Spleen (tissue), 7 donors: Measurements from ENCODE around the gene STAP2.

ENCODE experiments used
- POLR2A ChIP-seq, 3 donors: fragments of 450-650 bp; IDR thresholded peaks; one replicate each; pipeline ENCODE4 v1.5.1; 2017; ENCODE audit warnings: antibody characterized with exemption in 3 of 3, mild to moderate bottlenecking in 1 of 3
- TF ChIP-seq, protein P1 (sequence below), 11 experiments: fragments of 200-600 bp in 7 of 11; fragments of 450-650 bp in 4 of 11; sonication (generic) in 4 of 11; IDR thresholded peaks in 8 of 11; conservative IDR thresholded peaks in 3 of 11; 1 replicate in 7 of 11; 2 replicates in 4 of 11; pipeline versions ENCODE4 v1.4.0 to v1.8.0; 2016 to 2021; ENCODE audit warnings: antibody characterized with exemption in 11 of 11, inconsistent platforms in 4 of 11, mild to moderate bottlenecking in 1 of 11
- donor health status: DM: no; HTN: no; CAD: no; lungs with moderate emphysema.
- donor health status: DM: no; HTN: no; CAD: no.
- donor health status: DM: no; HTN: no; CAD: no.

DNA sequence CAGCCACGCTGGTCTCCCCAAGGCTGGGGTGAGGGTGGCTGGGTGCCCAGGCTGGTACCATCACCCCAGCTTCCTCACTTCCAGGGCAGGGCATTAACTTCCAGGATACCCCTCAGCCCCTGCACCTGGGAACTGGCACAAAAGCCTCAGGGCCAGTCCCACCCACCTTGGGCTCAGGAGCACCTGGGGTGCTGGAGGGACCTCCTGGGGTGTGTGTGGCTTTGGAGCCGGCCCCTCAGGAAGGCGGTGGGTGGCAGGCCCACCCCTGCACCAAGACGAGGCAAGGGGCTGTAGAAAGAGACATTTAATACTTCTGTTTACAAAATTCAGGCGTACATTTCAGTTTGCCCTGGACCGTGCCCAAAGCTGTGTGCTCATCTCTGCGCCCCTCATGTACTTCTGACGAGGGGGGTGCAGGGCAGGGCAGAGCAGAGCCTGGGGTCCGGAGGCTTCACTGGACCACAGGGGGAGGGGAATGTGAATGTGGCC, 21.5 kb upstream of the STAP2 start:
- TF ChIP-seq, protein P1, sequence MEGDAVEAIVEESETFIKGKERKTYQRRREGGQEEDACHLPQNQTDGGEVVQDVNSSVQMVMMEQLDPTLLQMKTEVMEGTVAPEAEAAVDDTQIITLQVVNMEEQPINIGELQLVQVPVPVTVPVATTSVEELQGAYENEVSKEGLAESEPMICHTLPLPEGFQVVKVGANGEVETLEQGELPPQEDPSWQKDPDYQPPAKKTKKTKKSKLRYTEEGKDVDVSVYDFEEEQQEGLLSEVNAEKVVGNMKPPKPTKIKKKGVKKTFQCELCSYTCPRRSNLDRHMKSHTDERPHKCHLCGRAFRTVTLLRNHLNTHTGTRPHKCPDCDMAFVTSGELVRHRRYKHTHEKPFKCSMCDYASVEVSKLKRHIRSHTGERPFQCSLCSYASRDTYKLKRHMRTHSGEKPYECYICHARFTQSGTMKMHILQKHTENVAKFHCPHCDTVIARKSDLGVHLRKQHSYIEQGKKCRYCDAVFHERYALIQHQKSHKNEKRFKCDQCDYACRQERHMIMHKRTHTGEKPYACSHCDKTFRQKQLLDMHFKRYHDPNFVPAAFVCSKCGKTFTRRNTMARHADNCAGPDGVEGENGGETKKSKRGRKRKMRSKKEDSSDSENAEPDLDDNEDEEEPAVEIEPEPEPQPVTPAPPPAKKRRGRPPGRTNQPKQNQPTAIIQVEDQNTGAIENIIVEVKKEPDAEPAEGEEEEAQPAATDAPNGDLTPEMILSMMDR (IDR thresholded peaks at IDR 0.05 in 8 of 11, conservative IDR thresholded peaks at IDR 0.05 in 3 of 11) = no peak
- no peak for TF ChIP-seq POLR2A (IDR thresholded peaks at IDR 0.05)
